ENCODE results near the gene CELF2.

CELF2 gene

GRCh38 chr10:11023009-11023953 lies 5.6 kb downstream of the CELF2 start:
- DNase-seq = no peak

GRCh38 chr10:11024596-11024995 lies 6.9 kb downstream of the CELF2 start:
- DNase-seq = no peak

GRCh38 chr10:11025978-11026377 lies 8.3 kb downstream of the CELF2 start:
- DNase-seq = no peak

- DNase-seq = no peak
Observed at GRCh38 chr10:11026773-11027172, 9.1 kb downstream of the CELF2 start.

GRCh38 chr10:11034762-11035161 lies 17.1 kb downstream of the CELF2 start:
- DNase-seq = no peak

- no peak for DNase-seq
Observed at GRCh38 chr10:11035301-11035991, 17.8 kb downstream of the CELF2 start.

- no peak for DNase-seq
Observed at GRCh38 chr10:11036424-11037011, 18.8 kb downstream of the CELF2 start.

GRCh38 chr10:11037991-11038390 lies 20.3 kb downstream of the CELF2 start:
- no peak for DNase-seq

- DNase-seq = no peak
Observed at GRCh38 chr10:11042357-11042756, 24.7 kb downstream of the CELF2 start.

GRCh38 chr10:11043039-11043438 lies 25.4 kb downstream of the CELF2 start:
- DNase-seq = no peak

GRCh38 chr10:11043446-11044127 lies 25.9 kb downstream of the CELF2 start:
- no peak for DNase-seq

GRCh38 chr10:11045487-11045886 lies 27.8 kb downstream of the CELF2 start:
- DNase-seq = no peak

- DNase-seq = no peak
Observed at GRCh38 chr10:11045995-11046775, 28.5 kb downstream of the CELF2 start.

- DNase-seq = no peak
Observed at GRCh38 chr10:11046776-11047160, 29.1 kb downstream of the CELF2 start.

GRCh38 chr10:11048707-11049278 lies 31.1 kb downstream of the CELF2 start:
- DNase-seq = no peak

- DNase-seq = no peak
Observed at GRCh38 chr10:11049806-11050205, 32.1 kb downstream of the CELF2 start.

- no peak for DNase-seq
Observed at GRCh38 chr10:11050301-11051287, 32.9 kb downstream of the CELF2 start.

GRCh38 chr10:11057018-11057417 lies 39.3 kb downstream of the CELF2 start:
- no peak for DNase-seq

- DNase-seq = no peak
Observed at GRCh38 chr10:11057448-11057847, 39.8 kb downstream of the CELF2 start.

GRCh38 chr10:11057994-11058393 lies 40.3 kb downstream of the CELF2 start:
- DNase-seq = no peak

GRCh38 chr10:11058965-11059364 lies 41.3 kb downstream of the CELF2 start:
- DNase-seq = no peak

All from KG1 (cell line).